ENCODE results near the gene GPR171. TPM values are rescaled to one million over a fixed set of nuclear protein-coding genes. Genes with fewer than 3 reads are reported as not detected.

GPR171 gene
- total RNA-seq, 3 donors from 2014 or later = 0.48 to 7.2 (median 1.8) TPM

DNA sequence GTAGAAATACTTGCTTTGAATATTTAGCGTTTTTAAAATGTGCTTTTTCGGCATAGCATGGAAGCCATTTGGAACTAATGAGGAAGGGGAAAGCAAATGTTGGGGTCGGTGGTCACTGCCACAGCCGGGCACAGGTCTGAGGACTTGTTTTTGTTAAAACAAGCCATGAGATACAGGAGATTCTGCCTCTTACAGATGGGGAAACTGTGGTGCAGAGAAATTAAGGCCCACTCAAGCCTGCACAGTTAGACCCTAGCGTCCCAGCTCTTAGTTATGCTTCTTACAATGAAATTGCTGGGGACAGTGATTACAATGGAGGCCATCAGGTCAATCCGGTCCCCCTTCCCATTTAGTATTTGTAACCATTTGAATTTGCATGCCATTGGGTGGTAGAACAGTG, 2.5 kb upstream of the GPR171 start:
- Histone ChIP-seq H3K27ac (no peak overlapping the region), H3K9me3 (no peaks in the 10 kb centered on the region), H3K27me3 (no peaks in the 10 kb centered on the region), H3K36me3 (no peaks in the 10 kb centered on the region), H3K4me1 (no peaks in the 10 kb centered on the region), H3K4me3 (no peak overlapping the region)
- intact Hi-C loops (cut with DNase I; ENCODE audit: low total_unique reads) = no loop called here
- TF ChIP-seq CTCF (IDR thresholded peaks at IDR 0.05) = no peak
- TF ChIP-seq POLR2AphosphoS5 (IDR thresholded peaks at IDR 0.05) = no peak
- TF ChIP-seq POLR2A (IDR thresholded peaks at IDR 0.05) = no peak
- DNase-seq (ENCODE audit: low spot score in 2 of 2) = no peak

GRCh38 chr3:151204530-151205402, 1.8 kb upstream of the GPR171 start:
- Histone ChIP-seq H3K4me3 (no peak overlapping the region), H3K27me3 (no peaks in the 10 kb centered on the region), H3K4me1 (no peaks in the 10 kb centered on the region), H3K27ac (no peak overlapping the region), H3K9me3 (no peaks in the 10 kb centered on the region), H3K36me3 (no peaks in the 10 kb centered on the region)
- TF ChIP-seq POLR2AphosphoS5 (IDR thresholded peaks at IDR 0.05) = no peak
- no peak for TF ChIP-seq POLR2A (IDR thresholded peaks at IDR 0.05)
- no peak for TF ChIP-seq CTCF (IDR thresholded peaks at IDR 0.05)
- intact Hi-C loops (cut with DNase I; ENCODE audit: low total_unique reads) = no loop called here
- no peak for DNase-seq (ENCODE audit: low spot score in 2 of 2)

- DNase-seq (ENCODE audit: low spot score in 2 of 2) = no peak
- no peaks in the 10 kb centered on the region for H3K9me3 ChIP-seq
- no peak overlapping the region for H3K4me3 ChIP-seq
- no peaks in the 10 kb centered on the region for H3K4me1 ChIP-seq
- H3K27me3 ChIP-seq = no peaks in the 10 kb centered on the region
- intact Hi-C loops (cut with DNase I; ENCODE audit: low total_unique reads) = no loop called here
- no peaks in the 10 kb centered on the region for H3K36me3 ChIP-seq
- H3K27ac ChIP-seq = no peak overlapping the region
- TF ChIP-seq CTCF (IDR thresholded peaks at IDR 0.05) (no peak), POLR2A (IDR thresholded peaks at IDR 0.05) (no peak)
Observed at GRCh38 chr3:151201051-151201730, 1.8 kb downstream of the GPR171 start.

- H3K36me3 ChIP-seq = no peaks in the 10 kb centered on the region
- H3K4me1 ChIP-seq = no peaks in the 10 kb centered on the region
- no peaks in the 10 kb centered on the region for H3K9me3 ChIP-seq
- intact Hi-C loops (cut with DNase I; ENCODE audit: low total_unique reads) = no loop called here
- DNase-seq (ENCODE audit: low spot score in 2 of 2) = no peak
- no peaks in the 10 kb centered on the region for H3K27me3 ChIP-seq
- TF ChIP-seq POLR2AphosphoS5 (IDR thresholded peaks at IDR 0.05) = no peak
- no peak for TF ChIP-seq CTCF (IDR thresholded peaks at IDR 0.05)
- no peak for TF ChIP-seq POLR2A (IDR thresholded peaks at IDR 0.05)
- H3K27ac ChIP-seq = no peak overlapping the region
- no peak overlapping the region for H3K4me3 ChIP-seq
Observed at GRCh38 chr3:151200586-151200985, 2.4 kb downstream of the GPR171 start.
